Ramos (cell line): ENCODE data around the gene ISM1.

Experiments used
- in situ Hi-C: fragments of 300-500 bp; cut with MboI; formaldehyde crosslinking; loops from one replicate; pipeline ENCODE4 v1.14.3; 2022; ENCODE audit warnings: low sequenced_read_pairs; ENCODE audit not compliant: unreplicated experiment

Gene ISM1

GRCh38 chr20:13277663-13278295, 56.7 kb downstream of the ISM1 start:
- in situ Hi-C loops = no loop called here

GRCh38 chr20:13278812-13279570, 57.9 kb downstream of the ISM1 start:
- in situ Hi-C loops = no loop called here

- in situ Hi-C loops = no loop called here
These were observed 59.7 kb downstream of the ISM1 start for GRCh38 chr20:13280609-13281324.

GRCh38 chr20:13283869-13284829, 63.1 kb downstream of the ISM1 start:
- in situ Hi-C loops = no loop called here

- in situ Hi-C loops = no loop called here
These were observed 63.8 kb downstream of the ISM1 start for GRCh38 chr20:13284830-13285229.

GRCh38 chr20:13285408-13285807, 64.3 kb downstream of the ISM1 start:
- in situ Hi-C loops = no loop called here

GRCh38 chr20:13286052-13286451, 65.0 kb downstream of the ISM1 start:
- in situ Hi-C loops = no loop called here

- in situ Hi-C loops = no loop called here
These were observed 65.5 kb downstream of the ISM1 start for GRCh38 chr20:13286607-13287006.

GRCh38 chr20:13288357-13288756, 67.3 kb downstream of the ISM1 start:
- in situ Hi-C loops = no loop called here

GRCh38 chr20:13289031-13289430, 68.0 kb downstream of the ISM1 start:
- in situ Hi-C loops = no loop called here

GRCh38 chr20:13290724-13291123, 69.7 kb downstream of the ISM1 start:
- in situ Hi-C loops = no loop called here

GRCh38 chr20:13291157-13291556, 70.1 kb downstream of the ISM1 start:
- in situ Hi-C loops = no loop called here

GRCh38 chr20:13292201-13292885, 71.3 kb downstream of the ISM1 start:
- in situ Hi-C loops = no loop called here

- in situ Hi-C loops = no loop called here
These were observed 73.4 kb downstream of the ISM1 start for GRCh38 chr20:13294522-13294921.

- in situ Hi-C loops = no loop called here
These were observed 74.6 kb downstream of the ISM1 start for GRCh38 chr20:13295637-13296036.

GRCh38 chr20:13296070-13296469, 75.0 kb downstream of the ISM1 start:
- in situ Hi-C loops = no loop called here

GRCh38 chr20:13297147-13297899, 76.2 kb downstream of the ISM1 start:
- in situ Hi-C loops = no loop called here

GRCh38 chr20:13298692-13299373, 77.8 kb downstream of the ISM1 start:
- in situ Hi-C loops = no loop called here
